HG03045 (cell line): ENCODE data around the gene TMEM25.
"Not testable (repeated sequence)": the region's sequence is repeated elsewhere in the genome, so short reads cannot be mapped to it uniquely, and the experiment has no call there.

ENCODE experiments used
- ATAC-seq: cut with Tn5 transposase; IDR thresholded peaks from one replicate; pipeline ENCODE4 v1.9.1; 2021; ENCODE audit warnings: mild to moderate bottlenecking, moderate library complexity; ENCODE audit not compliant: unreplicated experiment

The TMEM25 gene

DNA sequence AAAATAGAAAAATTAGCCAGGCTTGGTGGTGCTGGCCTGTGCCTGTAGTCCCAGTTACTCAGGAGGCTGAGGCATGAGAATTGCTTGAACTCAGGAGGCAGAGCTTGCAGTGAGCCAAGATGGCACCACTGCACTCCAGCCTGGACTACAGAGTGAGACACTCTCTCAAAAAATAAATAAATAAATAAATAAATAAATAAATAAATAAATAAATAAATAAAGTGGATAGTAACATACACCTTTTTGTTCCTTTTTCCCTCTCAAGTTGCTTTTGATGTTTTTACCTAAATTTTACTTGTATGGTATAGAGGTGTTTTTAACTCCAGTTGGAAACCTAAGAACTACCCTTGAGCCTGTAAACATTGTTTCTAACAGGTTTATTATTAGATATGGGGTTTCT lies 47.0 kb downstream of the TMEM25 start:
- not testable (repeated sequence) for ATAC-seq

- ATAC-seq, result no peak
Measured at GRCh38 chr11:118581057-118581456, 50.1 kb downstream of the TMEM25 start.
